GM23248 (cell line): ENCODE results near the gene CRY2. TPM values are rescaled to one million over a fixed set of nuclear protein-coding genes. Genes with fewer than 3 reads are reported as not detected.
A peak's percentile ranks its signal among the peaks of the same experiment; 100 is the strongest.

ENCODE experiments used
- DNase-seq: peaks from one replicate; pipeline ENCODE4 v3.0.0-alpha.2; 2015
- H2AFZ ChIP-seq: fragments of 200-600 bp; sonication (generic); 2 replicates; pipeline ENCODE4 v1.6.1; 2016; ENCODE audit warnings: antibody characterized with exemption
- H3F3A ChIP-seq: fragments of 200-600 bp; sonication (generic); 2 replicates; pipeline ENCODE4 v1.6.1; 2016; ENCODE audit warnings: mild to moderate bottlenecking, antibody characterized with exemption, mixed run types; ENCODE audit not compliant: insufficient read depth
- H3K27ac ChIP-seq: fragments of 200-600 bp; sonication (generic); 2 replicates; pipeline ENCODE4 v1.5.1; 2016; ENCODE audit warnings: mild to moderate bottlenecking
- H3K27me3 ChIP-seq: fragments of 200-600 bp; sonication (generic); replicated peaks from 2 replicates; pipeline ENCODE4 v1.6.1; 2016; ENCODE audit warnings: mild to moderate bottlenecking; ENCODE audit not compliant: insufficient read depth
- H3K36me3 ChIP-seq: fragments of 200-600 bp; sonication (generic); 2 replicates; pipeline ENCODE4 v1.6.1; 2016; ENCODE audit warnings: low read depth, mild to moderate bottlenecking
- H3K4me1 ChIP-seq: fragments of 200-600 bp; sonication (generic); 2 replicates; pipeline ENCODE4 v1.6.1; 2016; ENCODE audit warnings: mild to moderate bottlenecking; ENCODE audit not compliant: insufficient read depth
- H3K4me2 ChIP-seq: fragments of 200-600 bp; sonication (generic); one replicate; pipeline ENCODE4 v1.6.1; 2016; ENCODE audit warnings: mild to moderate bottlenecking; ENCODE audit not compliant: unreplicated experiment
- H3K4me3 ChIP-seq: fragments of 200-600 bp; sonication (generic); 2 replicates; pipeline ENCODE4 v1.5.1; 2016; ENCODE audit warnings: mild to moderate bottlenecking
- H3K79me2 ChIP-seq: fragments of 200-600 bp; sonication (generic); 2 replicates; pipeline ENCODE4 v1.6.1; 2016; ENCODE audit warnings: mild to moderate bottlenecking; ENCODE audit not compliant: insufficient read depth
- H3K9ac ChIP-seq: fragments of 200-600 bp; sonication (generic); 2 replicates; pipeline ENCODE4 v1.6.1; 2016; ENCODE audit warnings: mild to moderate bottlenecking
- H3K9me2 ChIP-seq: fragments of 200-600 bp; sonication (generic); 2 replicates; pipeline ENCODE4 v1.6.1; 2016; ENCODE audit warnings: mixed run types, mild to moderate bottlenecking, moderate library complexity; ENCODE audit not compliant: insufficient read depth
- H3K9me3 ChIP-seq: fragments of 200-600 bp; sonication (generic); one replicate; pipeline ENCODE4 v1.6.1; 2017; ENCODE audit warnings: low read depth
- H4K20me1 ChIP-seq: fragments of 200-600 bp; sonication (generic); 2 replicates; pipeline ENCODE4 v1.6.0; 2016; ENCODE audit not compliant: insufficient read depth
- EZH2 ChIP-seq: fragments of 200-600 bp; sonication (generic); IDR thresholded peaks from 2 replicates; pipeline ENCODE4 v1.6.1; 2018; ENCODE audit warnings: antibody characterized with exemption, mild to moderate bottlenecking; ENCODE audit not compliant: insufficient read depth, poor library complexity, severe bottlenecking
- EZH2phosphoT487 ChIP-seq: fragments of 200-600 bp; sonication (generic); IDR thresholded peaks from 2 replicates; pipeline ENCODE4 v1.6.1; 2018; ENCODE audit warnings: antibody characterized with exemption, moderate library complexity, mild to moderate bottlenecking, low read depth; ENCODE audit not compliant: insufficient read depth
- WGBS, 2 experiments: methylation state at CpG; one replicate each; pipeline ENCODE4 v1.1.6; 2015 to 2017; ENCODE audit warnings: low lambda C conversion rate in 2 of 2, low coverage in 1 of 2; ENCODE audit errors: missing lambda C conversion rate in 2 of 2; 5-methylcytosine and 5-hydroxymethylcytosine counted together
- in situ Hi-C: fragments of 300-500 bp; cut with MboI; formaldehyde crosslinking; loops from 2 replicates; pipeline ENCODE4 v1.15.0; 2020
- polyA plus RNA-seq: library from polyadenylated mRNA; unstranded; fragments of >200 nt; fragmentation: Nextera tagmentation; extraction: Ambion mirVana; gene quantifications from 2 replicates; pipeline ENCODE4 v1.2.1, GENCODE V29; 2016
- total RNA-seq: library from RNA; depleted of rRNA; stranded (reverse); fragments of >200 nt; shearing (Covaris generic); gene quantifications from 2 replicates; pipeline ENCODE4 v1.2.3, GENCODE V29; 2014

CRY2 gene
- total and polyA plus RNA-seq, 2 experiments from 2014 or later = 7.6 to 10.3 TPM

- Histone ChIP-seq H3K79me2 (no peaks in the 10 kb centered on the region), H2AFZ (no peak overlapping the region), H3K4me1 (peaks cover 13% of the 10 kb centered on the region), H3K4me3 (no peak overlapping the region), H4K20me1 (no peaks in the 10 kb centered on the region), H3K9ac (no peak overlapping the region), H3K9me3 (no peaks in the 10 kb centered on the region), H3K27ac (no peak overlapping the region), H3K4me2 (no peak overlapping the region), H3K36me3 (peaks cover 15% of the 10 kb centered on the region), H3F3A (peaks cover 20% of the 10 kb centered on the region), H3K27me3 (no peaks in the 10 kb centered on the region), H3K9me2 (no peaks in the 10 kb centered on the region)
- TF ChIP-seq EZH2phosphoT487 (no peak), EZH2 (no peak)
- in situ Hi-C loops = no loop called here
- DNase-seq = no peak
- 88 to 95% methylated on average over 4 of the region's 4 CpGs for WGBS, 2 experiments
These were observed 23.4 kb downstream of the CRY2 start for GRCh38 chr11:45870706-45871105.

DNA sequence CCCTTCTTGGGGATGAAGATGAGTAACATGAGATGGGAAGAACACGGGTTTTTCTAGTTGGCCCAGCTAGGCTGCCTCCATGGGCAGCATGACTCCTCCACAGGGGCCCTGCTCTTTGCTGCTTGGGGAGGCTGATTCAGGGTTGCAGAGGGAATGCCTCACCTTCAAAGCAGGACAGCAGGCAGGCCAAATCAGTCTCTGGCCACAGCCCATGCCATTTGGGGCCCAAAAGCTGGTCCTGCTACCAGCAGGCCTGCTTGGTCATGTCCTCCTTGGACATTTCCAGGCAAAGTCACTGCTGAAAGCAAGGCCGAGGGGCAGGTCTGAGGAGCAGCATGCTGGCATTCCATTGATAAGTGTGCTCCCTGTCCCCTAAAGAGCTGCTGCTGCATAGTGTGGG lies 24.4 kb downstream of the CRY2 start:
- WGBS, 2 experiments = 90 to 94% methylated on average over 2 of the region's 2 CpGs
- Histone ChIP-seq H3F3A (peaks cover 20% of the 10 kb centered on the region), H3K4me3 (no peak overlapping the region), H3K4me1 (peaks cover 13% of the 10 kb centered on the region), H3K4me2 (no peak overlapping the region), H3K9ac (no peak overlapping the region), H4K20me1 (no peaks in the 10 kb centered on the region), H2AFZ (no peak overlapping the region), H3K27ac (no peak overlapping the region), H3K79me2 (no peaks in the 10 kb centered on the region), H3K9me2 (no peaks in the 10 kb centered on the region), H3K9me3 (no peaks in the 10 kb centered on the region), H3K27me3 (no peaks in the 10 kb centered on the region), H3K36me3 (peaks cover 15% of the 10 kb centered on the region)
- TF ChIP-seq EZH2 (no peak), EZH2phosphoT487 (no peak)
- in situ Hi-C loops = no loop called here
- no peak for DNase-seq

GRCh38 chr11:45872651-45873356 lies 25.5 kb downstream of the CRY2 start:
- Histone ChIP-seq H3K27me3 (no peaks in the 10 kb centered on the region), H4K20me1 (no peaks in the 10 kb centered on the region), H3K79me2 (no peaks in the 10 kb centered on the region), H3K4me1 (peaks cover 13% of the 10 kb centered on the region), H3K9me3 (no peaks in the 10 kb centered on the region), H3K27ac (peak overlapping the region; percentile 53), H3F3A (peaks cover 20% of the 10 kb centered on the region), H3K9me2 (no peaks in the 10 kb centered on the region), H2AFZ (no peak overlapping the region), H3K9ac (peak overlapping the region; percentile 34), H3K4me3 (no peak overlapping the region), H3K36me3 (peaks cover 15% of the 10 kb centered on the region), H3K4me2 (peak overlapping the region; percentile 2)
- peak; percentile 93 for DNase-seq
- in situ Hi-C loops = no loop called here
- TF ChIP-seq EZH2 (no peak), EZH2phosphoT487 (no peak)
- 51% methylated on average over 8 to 9 of the region's 9 CpGs for WGBS, 2 experiments

DNA sequence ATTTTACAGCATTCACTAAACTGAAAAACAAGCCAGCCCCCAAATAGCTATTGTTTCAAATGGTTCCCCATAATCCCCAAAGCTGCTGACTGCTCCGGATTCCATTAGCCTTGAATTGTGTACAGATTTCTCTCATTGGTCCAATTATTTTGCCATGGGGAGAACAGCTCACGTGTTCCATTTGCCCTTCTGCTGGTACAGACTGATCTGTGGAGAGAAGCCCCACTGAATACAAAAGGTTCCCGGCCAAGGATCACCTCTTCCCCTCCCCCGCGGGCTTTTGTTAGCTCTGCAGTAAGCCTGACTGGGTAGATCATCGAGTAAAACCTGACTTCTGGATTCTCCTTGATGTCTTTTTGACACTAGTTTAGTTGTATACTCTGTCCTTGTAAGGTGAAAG lies 29.1 kb downstream of the CRY2 start:
- Histone ChIP-seq H2AFZ (no peak overlapping the region), H3F3A (peaks cover 22% of the 10 kb centered on the region), H4K20me1 (no peaks in the 10 kb centered on the region), H3K36me3 (peaks cover 4% of the 10 kb centered on the region), H3K9me3 (no peaks in the 10 kb centered on the region), H3K79me2 (no peaks in the 10 kb centered on the region), H3K9me2 (no peaks in the 10 kb centered on the region), H3K4me3 (no peak overlapping the region), H3K4me2 (no peak overlapping the region), H3K27me3 (no peaks in the 10 kb centered on the region), H3K9ac (no peak overlapping the region), H3K4me1 (peaks cover 22% of the 10 kb centered on the region), H3K27ac (no peak overlapping the region)
- TF ChIP-seq EZH2phosphoT487 (no peak), EZH2 (no peak)
- in situ Hi-C loops = no loop called here
- no peak for DNase-seq
- WGBS, 2 experiments = 65% methylated on average over 6 of the region's 6 CpGs
